Neural cell (in vitro differentiated cells): ENCODE results near the gene CACNA1D. TPM values are rescaled to one million over a fixed set of nuclear protein-coding genes. Genes with fewer than 3 reads are reported as not detected.

Experiments used
- H2AFZ ChIP-seq: fragments of 200-600, 300-800 bp; sonication (generic), shearing (Covaris generic); 2 replicates; pipeline ENCODE4 v1.6.0; 2014; ENCODE audit warnings: low read depth, mild to moderate bottlenecking, antibody characterized with exemption, low read length, moderate library complexity
- H3F3A ChIP-seq: fragments of 200-600 bp; shearing (Covaris generic); 2 replicates; pipeline ENCODE4 v1.6.1; 2016; ENCODE audit warnings: mild to moderate bottlenecking, moderate library complexity, mixed read lengths, antibody characterized with exemption, low read length; ENCODE audit not compliant: insufficient read depth, poor library complexity, severe bottlenecking
- H3K27ac ChIP-seq: fragments of 200-600, 300-800 bp; sonication (generic), shearing (Covaris generic); 2 replicates; pipeline ENCODE4 v1.5.1; 2014; ENCODE audit warnings: mild to moderate bottlenecking, low read length, moderate library complexity
- H3K27me3 ChIP-seq: fragments of 300-800, 200-600 bp; sonication (generic), shearing (Covaris generic); 2 replicates; pipeline ENCODE4 v1.6.0; 2014; ENCODE audit warnings: mild to moderate bottlenecking, low read depth, low read length, moderate library complexity; ENCODE audit not compliant: insufficient read depth
- H3K36me3 ChIP-seq: fragments of 300-800, 200-600 bp; sonication (generic), shearing (Covaris generic); 2 replicates; pipeline ENCODE4 v1.5.1; 2014; ENCODE audit warnings: mild to moderate bottlenecking, antibody characterized with exemption, low read length, moderate library complexity; ENCODE audit not compliant: insufficient read depth
- H3K4me2 ChIP-seq: fragments of 300-800, 200-600 bp; sonication (generic), shearing (Covaris generic); 2 replicates; pipeline ENCODE4 v1.6.0; 2014; ENCODE audit warnings: mild to moderate bottlenecking, low read length
- H3K4me3 ChIP-seq: fragments of 300-800, 200-600 bp; sonication (generic), shearing (Covaris generic); 2 replicates; pipeline ENCODE4 v1.5.1; 2014; ENCODE audit warnings: mild to moderate bottlenecking, low read length, moderate library complexity
- H3K79me2 ChIP-seq: fragments of 200-600 bp; shearing (Covaris generic); replicated peaks from 2 replicates; pipeline ENCODE4 v1.6.0; 2014; ENCODE audit warnings: mild to moderate bottlenecking, low read length, moderate library complexity; ENCODE audit not compliant: insufficient read depth
- H3K9ac ChIP-seq: fragments of 300-800, 200-600 bp; sonication (generic), shearing (Covaris generic); 2 replicates; pipeline ENCODE4 v1.6.1; 2016; ENCODE audit warnings: mild to moderate bottlenecking, low read length, mixed read lengths
- H3K9me2 ChIP-seq: fragments of 200-600 bp; shearing (Covaris generic); 2 replicates; pipeline ENCODE4 v1.6.1; 2016; ENCODE audit warnings: mild to moderate bottlenecking, low read length, mixed read lengths; ENCODE audit not compliant: insufficient read depth
- H3K9me3 ChIP-seq: fragments of 200-600, 300-800 bp; sonication (generic), shearing (Covaris generic); 2 replicates; pipeline ENCODE4 v1.6.1; 2016; ENCODE audit warnings: mild to moderate bottlenecking, mixed run types, low read length, moderate library complexity, mixed read lengths
- H4K20me1 ChIP-seq: fragments of 200-600 bp; shearing (Covaris generic); 2 replicates; pipeline ENCODE4 v1.6.1; 2016; ENCODE audit warnings: mild to moderate bottlenecking, mixed run types; ENCODE audit not compliant: insufficient read depth
- CTCF ChIP-seq: fragments of 450-650 bp; IDR thresholded peaks from 2 replicates; pipeline ENCODE4 v1.5.1; 2014; ENCODE audit warnings: antibody characterized with exemption, mild to moderate bottlenecking, moderate library complexity; ENCODE audit not compliant: poor library complexity, severe bottlenecking
- EP300 ChIP-seq: fragments of 450-650 bp; conservative IDR thresholded peaks from 2 replicates; pipeline ENCODE4 v1.6.1; 2014; ENCODE audit warnings: antibody characterized with exemption, mild to moderate bottlenecking, moderate library complexity; ENCODE audit not compliant: poor library complexity, severe bottlenecking
- EZH2 ChIP-seq: fragments of 200-600, 300-800 bp; shearing (Covaris generic), sonication (generic); IDR thresholded peaks from 2 replicates; pipeline ENCODE4 v1.6.1; 2014; ENCODE audit warnings: antibody characterized with exemption, low read length, borderline replicate concordance, mild to moderate bottlenecking; ENCODE audit not compliant: insufficient read depth, poor library complexity, severe bottlenecking
- MXI1 ChIP-seq: fragments of 450-650 bp; conservative IDR thresholded peaks from 2 replicates; pipeline ENCODE4 v1.6.1; 2014; ENCODE audit warnings: antibody characterized with exemption, mild to moderate bottlenecking; ENCODE audit not compliant: poor library complexity, severe bottlenecking
- POLR2AphosphoS5 ChIP-seq: IDR thresholded peaks from 2 replicates; pipeline ENCODE4 v1.6.1; 2012
- RAD21 ChIP-seq: fragments of 450-650 bp; conservative IDR thresholded peaks from 2 replicates; pipeline ENCODE4 v1.6.1; 2014; ENCODE audit warnings: antibody characterized with exemption, mild to moderate bottlenecking, moderate library complexity
- REST ChIP-seq: IDR thresholded peaks from 2 replicates; pipeline ENCODE4 v1.6.1; 2012; ENCODE audit warnings: borderline replicate concordance
- SMC3 ChIP-seq: fragments of 450-650 bp; conservative IDR thresholded peaks from 2 replicates; pipeline ENCODE4 v1.6.1; 2014; ENCODE audit warnings: antibody characterized with exemption, mild to moderate bottlenecking, moderate library complexity; ENCODE audit not compliant: poor library complexity
- TAF1 ChIP-seq: IDR thresholded peaks from 2 replicates; pipeline ENCODE4 v1.6.1; 2012; ENCODE audit warnings: low read depth
- polyA plus RNA-seq: library from polyadenylated mRNA; depleted of rRNA; stranded (reverse); fragments of >200 nt; gene quantifications from 2 replicates; pipeline ENCODE4 v1.2.3, GENCODE V29; 2014

Gene CACNA1D
- polyA plus RNA-seq, 1 donor from 2014 or later, result 22.5 TPM

GRCh38 chr3:53776494-53777101 lies 282.2 kb downstream of the CACNA1D start:
- Histone ChIP-seq H3K36me3 (no peaks in the 10 kb centered on the region), H3K9me2 (no peaks in the 10 kb centered on the region), H3K79me2 (no peaks in the 10 kb centered on the region), H3K27ac (no peak overlapping the region), H3K9ac (no peak overlapping the region), H3F3A (no peaks in the 10 kb centered on the region), H3K27me3 (no peaks in the 10 kb centered on the region), H2AFZ (no peak overlapping the region), H3K4me3 (no peak overlapping the region), H3K4me2 (no peak overlapping the region), H4K20me1 (no peaks in the 10 kb centered on the region), H3K9me3 (no peaks in the 10 kb centered on the region)
- TF ChIP-seq POLR2AphosphoS5, result no peak

- Histone ChIP-seq H3K9ac (no peak overlapping the region), H3K79me2 (no peaks in the 10 kb centered on the region), H3K36me3 (no peaks in the 10 kb centered on the region), H3K4me2 (no peak overlapping the region), H3K27ac (no peak overlapping the region), H3K27me3 (no peaks in the 10 kb centered on the region), H3K9me2 (no peaks in the 10 kb centered on the region), H3K4me3 (no peak overlapping the region), H3K9me3 (no peaks in the 10 kb centered on the region), H3F3A (no peaks in the 10 kb centered on the region), H4K20me1 (no peaks in the 10 kb centered on the region), H2AFZ (no peak overlapping the region)
- no peak for TF ChIP-seq TAF1
- TF ChIP-seq EZH2, result no peak
- no peak for TF ChIP-seq RAD21
- no peak for TF ChIP-seq POLR2AphosphoS5
- TF ChIP-seq MXI1, result no peak
- no peak for TF ChIP-seq SMC3
- TF ChIP-seq REST, result no peak
- TF ChIP-seq CTCF, result no peak
- no peak for TF ChIP-seq EP300
Measured at GRCh38 chr3:53777468-53777867, 283.1 kb downstream of the CACNA1D start.

- Histone ChIP-seq H3K9me2 (no peaks in the 10 kb centered on the region), H3K9ac (no peak overlapping the region), H3K9me3 (no peaks in the 10 kb centered on the region), H3K4me2 (no peak overlapping the region), H2AFZ (no peak overlapping the region), H3F3A (no peaks in the 10 kb centered on the region), H3K36me3 (no peaks in the 10 kb centered on the region), H3K27ac (no peak overlapping the region), H3K79me2 (no peaks in the 10 kb centered on the region), H4K20me1 (no peaks in the 10 kb centered on the region), H3K27me3 (no peaks in the 10 kb centered on the region), H3K4me3 (no peak overlapping the region)
- TF ChIP-seq MXI1 (no peak), CTCF (no peak), TAF1 (no peak), EP300 (no peak), SMC3 (no peak), EZH2 (no peak), POLR2AphosphoS5 (no peak), RAD21 (no peak), REST (no peak)
Measured at GRCh38 chr3:53778153-53778552, 283.7 kb downstream of the CACNA1D start.
